GM12801 (cell line): Measurements from ENCODE around the gene PTGDS.

Source experiments
- TF ChIP-seq, protein P1 (sequence below): IDR thresholded peaks from one replicate; pipeline ENCODE4 v1.5.1; 2011; ENCODE audit warnings: control low read depth; ENCODE audit not compliant: insufficient read length; ENCODE audit errors: extremely low read depth

PTGDS gene

DNA sequence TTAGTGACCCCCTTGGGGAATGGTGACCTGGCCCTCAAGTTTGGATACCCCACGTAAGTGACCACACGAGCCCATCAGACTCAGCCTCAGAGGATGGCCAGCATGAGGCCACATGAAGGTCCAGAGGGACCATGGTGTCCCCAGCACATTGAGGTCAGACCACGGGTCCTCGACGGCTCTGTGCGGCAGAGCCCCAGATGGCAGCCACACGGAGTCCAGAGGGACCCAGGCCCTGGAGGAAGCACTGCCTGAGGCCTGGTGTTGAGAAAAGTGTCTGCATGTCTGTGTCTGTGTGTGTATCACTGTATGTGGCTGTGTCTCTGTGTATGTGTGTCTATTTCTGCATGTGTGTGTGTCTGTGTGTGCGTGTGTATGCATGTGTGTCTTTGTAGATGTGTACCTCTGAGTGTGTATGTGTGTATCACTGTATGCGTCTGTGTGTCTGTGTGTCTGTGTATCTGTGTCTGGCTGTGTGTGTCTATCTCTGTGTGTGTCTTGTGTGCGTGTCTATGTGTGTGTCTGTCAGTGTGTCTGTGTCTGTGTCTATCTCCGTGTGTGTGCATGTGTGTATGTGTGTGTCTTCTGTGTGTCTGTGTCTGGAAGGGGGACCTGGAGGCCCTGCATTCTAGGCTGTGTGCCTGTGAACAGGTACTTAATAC is 6.5 kb downstream of the PTGDS start:
- TF ChIP-seq, protein P1, sequence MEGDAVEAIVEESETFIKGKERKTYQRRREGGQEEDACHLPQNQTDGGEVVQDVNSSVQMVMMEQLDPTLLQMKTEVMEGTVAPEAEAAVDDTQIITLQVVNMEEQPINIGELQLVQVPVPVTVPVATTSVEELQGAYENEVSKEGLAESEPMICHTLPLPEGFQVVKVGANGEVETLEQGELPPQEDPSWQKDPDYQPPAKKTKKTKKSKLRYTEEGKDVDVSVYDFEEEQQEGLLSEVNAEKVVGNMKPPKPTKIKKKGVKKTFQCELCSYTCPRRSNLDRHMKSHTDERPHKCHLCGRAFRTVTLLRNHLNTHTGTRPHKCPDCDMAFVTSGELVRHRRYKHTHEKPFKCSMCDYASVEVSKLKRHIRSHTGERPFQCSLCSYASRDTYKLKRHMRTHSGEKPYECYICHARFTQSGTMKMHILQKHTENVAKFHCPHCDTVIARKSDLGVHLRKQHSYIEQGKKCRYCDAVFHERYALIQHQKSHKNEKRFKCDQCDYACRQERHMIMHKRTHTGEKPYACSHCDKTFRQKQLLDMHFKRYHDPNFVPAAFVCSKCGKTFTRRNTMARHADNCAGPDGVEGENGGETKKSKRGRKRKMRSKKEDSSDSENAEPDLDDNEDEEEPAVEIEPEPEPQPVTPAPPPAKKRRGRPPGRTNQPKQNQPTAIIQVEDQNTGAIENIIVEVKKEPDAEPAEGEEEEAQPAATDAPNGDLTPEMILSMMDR, result no peak

DNA sequence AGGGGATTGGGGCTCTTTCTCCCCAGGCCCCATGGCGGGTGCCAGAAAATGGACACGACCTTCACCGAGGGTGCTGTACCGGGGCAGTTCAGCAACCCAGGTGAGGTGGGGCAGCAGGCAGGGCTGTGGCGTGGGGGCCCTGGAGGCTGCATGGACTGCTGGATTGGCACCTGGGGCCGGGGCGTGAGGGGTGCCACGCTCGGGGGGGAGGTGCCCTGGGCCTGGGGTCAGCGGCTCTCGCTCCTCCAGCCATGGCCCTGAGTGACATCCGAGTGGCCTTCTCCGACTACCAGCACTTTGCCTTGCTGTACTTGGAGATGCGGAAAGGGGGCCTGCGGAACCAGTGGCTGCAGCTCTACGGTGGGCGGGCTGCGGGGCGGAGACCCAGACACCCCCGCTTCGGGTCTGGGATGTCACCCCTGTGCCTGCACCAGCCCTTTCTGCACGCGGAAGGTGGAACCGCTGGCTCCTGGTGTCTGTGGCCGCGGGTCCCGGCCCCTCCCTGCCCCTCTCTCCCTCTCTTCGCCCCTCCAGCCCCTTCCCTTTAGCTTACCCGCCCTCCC is 7.2 kb downstream of the PTGDS start:
- TF ChIP-seq, protein P1, result no peak

DNA sequence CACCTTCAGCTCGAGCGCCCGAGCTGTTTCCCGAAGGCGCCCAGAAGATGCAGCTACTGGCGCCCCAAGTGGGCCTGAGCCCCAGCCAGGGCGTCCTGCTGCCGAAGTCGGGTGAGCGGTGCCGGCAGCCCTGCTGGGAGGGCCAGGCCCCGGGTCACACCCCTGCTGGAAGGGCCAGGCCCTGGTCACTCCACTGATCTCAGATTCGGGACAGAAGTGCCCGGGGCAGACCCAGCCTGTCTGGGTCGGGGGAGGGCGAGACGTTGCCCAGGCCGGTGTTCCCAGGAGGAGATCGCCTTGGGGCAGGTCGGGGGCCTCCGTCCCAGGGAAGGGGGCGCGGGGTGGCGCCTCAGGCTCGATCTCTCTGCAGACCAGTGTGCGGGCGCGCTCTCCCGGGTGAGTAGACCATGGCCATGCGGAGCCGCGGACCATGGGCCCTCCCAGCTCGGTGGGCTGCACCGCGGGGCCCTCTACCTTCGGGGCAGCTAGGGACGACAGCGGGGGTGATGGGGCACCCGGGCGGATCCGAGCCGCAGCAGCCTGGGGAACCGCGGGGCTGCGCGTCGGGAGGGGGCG is 7.8 kb downstream of the PTGDS start:
- TF ChIP-seq, protein P1, result no peak

DNA sequence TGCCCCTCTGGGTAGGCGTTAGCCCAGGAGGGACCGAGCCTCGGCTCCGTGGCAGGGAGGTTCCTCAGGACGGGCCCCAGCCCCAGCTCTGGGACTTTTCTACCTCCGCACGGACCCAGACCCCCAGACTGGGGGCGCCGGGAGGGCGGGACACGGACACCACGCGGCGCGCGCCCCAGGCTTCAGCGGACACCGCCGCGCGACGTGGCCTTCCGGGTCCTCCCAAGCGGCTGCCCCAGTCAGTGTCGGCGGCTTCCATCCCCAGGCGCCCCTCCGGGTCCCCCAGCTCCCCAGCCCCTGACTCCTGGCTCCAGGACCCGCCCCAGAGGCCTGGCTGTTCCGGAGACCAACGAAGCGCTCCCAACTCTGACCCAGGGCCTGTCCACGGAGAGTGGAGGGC is 8.5 kb downstream of the PTGDS start:
- TF ChIP-seq, protein P1, result no peak

DNA sequence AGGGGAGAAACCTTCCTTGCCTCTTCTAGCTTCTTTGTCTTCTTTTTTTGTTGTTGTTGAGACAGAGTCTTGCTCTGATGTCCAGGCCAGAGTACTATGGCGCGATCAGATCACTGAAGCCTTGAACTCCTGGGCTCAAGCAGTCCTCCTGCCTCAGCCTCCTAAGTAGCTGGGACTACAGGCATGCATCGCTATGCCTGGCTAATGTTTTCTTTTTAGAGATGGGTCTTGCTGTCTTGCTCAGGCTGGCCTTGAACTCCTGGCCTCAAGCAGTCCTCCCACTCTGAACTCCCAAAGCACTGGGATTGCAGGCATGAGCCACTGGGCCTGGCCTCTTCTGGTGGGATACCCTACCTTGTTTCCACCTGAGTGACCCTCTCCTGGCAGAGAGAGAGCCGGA is 11.6 kb downstream of the PTGDS start:
- TF ChIP-seq, protein P1, result no peak

DNA sequence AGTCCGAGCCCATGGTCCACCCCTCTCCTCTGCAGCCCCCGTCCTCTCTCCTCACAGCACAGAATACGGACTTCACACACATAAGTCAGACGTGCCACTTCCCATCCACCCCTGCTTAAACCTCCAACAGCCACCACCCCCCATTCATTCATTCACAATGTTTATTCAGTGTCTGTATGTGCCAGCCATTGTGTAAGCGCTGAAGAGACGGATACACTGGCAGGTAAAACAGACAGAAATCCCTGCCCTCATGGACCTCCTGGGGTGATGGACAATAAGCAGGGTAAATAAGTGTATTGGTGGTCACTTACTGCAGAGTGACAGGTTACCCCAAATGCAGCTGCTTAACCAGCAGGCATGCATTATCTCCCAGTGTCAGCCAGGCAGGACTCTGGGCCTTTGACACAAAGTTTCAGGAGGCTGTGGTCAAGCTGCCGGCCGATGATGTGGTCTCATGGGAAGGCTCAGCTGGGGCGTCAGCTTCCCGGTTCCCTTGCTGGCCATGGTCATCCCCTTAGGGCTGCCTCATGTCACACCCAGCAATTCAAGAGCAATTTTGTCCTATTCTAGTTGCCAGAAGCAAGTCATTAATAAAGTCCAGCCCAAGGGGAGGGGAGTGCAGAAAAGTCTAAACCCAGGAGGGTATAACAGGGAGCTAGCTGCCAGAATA is 13.1 kb downstream of the PTGDS start:
- TF ChIP-seq, protein P1, result no peak

DNA sequence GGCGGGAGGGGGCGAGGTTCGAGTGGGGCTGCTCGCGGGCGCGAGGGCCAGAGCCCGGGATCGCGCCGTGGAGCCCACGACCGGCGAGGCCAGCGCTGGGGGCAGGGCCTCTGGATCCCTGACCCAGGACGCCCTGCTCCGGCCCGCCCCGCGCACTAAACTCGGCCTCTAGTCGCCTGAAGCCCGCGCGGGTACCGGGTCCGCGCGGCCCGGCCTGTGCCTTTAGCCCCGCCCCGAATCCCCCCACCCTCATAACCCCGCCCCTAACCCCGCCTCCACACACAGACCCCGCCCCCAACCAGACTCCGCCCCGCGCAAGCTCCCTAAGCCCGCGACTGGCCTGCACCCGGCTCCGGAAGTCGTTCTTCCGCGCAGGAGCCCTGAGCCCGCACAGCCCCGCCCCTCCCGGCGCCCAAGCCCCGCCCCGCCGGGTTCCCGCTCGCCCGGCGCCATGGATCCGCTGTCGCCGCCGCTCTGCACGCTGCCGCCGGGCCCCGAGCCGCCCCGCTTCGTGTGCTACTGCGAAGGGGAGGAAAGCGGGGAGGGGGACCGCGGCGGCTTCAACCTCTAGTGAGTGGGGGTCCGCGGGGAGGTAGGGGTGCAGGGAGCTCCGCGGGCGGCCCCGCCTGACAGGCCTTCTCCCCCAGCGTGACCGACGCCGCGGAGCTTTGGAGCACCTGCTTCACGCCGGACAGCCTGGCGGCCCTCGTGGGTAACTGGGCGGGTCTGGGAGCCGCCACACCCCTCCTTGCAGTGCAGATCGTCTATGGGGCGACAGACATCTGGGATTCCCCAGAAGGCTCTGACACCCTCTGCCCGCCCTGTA is 14.9 kb downstream of the PTGDS start, which contains the start of gene PAXX:
Gene PAXX (plus strand): TSS at position 430 of the 826 bp plus-strand sequence. CDS start 22 bp downstream, at position 452.
- TF ChIP-seq, protein P1, result no peak
